ENCODE data around the gene LGMN.

DNA sequence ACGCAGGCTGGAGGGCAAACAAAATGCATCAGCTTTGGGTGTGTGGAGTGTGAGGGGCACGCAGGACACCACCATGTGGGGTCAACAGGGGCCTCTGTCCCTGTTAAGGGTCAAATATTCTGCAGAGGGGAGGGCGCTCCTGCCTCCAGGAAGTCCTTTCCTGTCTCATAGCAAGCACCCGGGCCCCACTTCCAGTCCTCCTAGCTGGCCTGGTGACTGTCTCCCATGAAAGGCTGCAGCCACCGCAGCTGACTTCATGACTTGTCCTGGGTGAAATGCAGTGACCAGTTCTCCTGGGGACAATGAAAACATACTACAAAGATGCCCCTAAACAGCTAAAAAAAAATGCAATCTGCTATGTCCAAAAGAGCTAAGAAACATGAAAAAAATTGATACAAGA, 53.6 kb downstream of the LGMN start:
- TF ChIP-seq, protein P1, sequence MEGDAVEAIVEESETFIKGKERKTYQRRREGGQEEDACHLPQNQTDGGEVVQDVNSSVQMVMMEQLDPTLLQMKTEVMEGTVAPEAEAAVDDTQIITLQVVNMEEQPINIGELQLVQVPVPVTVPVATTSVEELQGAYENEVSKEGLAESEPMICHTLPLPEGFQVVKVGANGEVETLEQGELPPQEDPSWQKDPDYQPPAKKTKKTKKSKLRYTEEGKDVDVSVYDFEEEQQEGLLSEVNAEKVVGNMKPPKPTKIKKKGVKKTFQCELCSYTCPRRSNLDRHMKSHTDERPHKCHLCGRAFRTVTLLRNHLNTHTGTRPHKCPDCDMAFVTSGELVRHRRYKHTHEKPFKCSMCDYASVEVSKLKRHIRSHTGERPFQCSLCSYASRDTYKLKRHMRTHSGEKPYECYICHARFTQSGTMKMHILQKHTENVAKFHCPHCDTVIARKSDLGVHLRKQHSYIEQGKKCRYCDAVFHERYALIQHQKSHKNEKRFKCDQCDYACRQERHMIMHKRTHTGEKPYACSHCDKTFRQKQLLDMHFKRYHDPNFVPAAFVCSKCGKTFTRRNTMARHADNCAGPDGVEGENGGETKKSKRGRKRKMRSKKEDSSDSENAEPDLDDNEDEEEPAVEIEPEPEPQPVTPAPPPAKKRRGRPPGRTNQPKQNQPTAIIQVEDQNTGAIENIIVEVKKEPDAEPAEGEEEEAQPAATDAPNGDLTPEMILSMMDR (conservative IDR thresholded peaks at IDR 0.05; ENCODE audit: low read depth in 2 of 2) = no peak
- no peak for TF ChIP-seq ZNF114 (CRISPR knock-in tag; IDR thresholded peaks at IDR 0.05)
- no peak for TF ChIP-seq EZH2phosphoT487 (IDR thresholded peaks at IDR 0.05; ENCODE audit: unreplicated experiment)
- no peak for TF ChIP-seq CREB1 (CRISPR knock-in tag; IDR thresholded peaks at IDR 0.05; ENCODE audit: low read depth)
- TF ChIP-seq, protein P2, sequence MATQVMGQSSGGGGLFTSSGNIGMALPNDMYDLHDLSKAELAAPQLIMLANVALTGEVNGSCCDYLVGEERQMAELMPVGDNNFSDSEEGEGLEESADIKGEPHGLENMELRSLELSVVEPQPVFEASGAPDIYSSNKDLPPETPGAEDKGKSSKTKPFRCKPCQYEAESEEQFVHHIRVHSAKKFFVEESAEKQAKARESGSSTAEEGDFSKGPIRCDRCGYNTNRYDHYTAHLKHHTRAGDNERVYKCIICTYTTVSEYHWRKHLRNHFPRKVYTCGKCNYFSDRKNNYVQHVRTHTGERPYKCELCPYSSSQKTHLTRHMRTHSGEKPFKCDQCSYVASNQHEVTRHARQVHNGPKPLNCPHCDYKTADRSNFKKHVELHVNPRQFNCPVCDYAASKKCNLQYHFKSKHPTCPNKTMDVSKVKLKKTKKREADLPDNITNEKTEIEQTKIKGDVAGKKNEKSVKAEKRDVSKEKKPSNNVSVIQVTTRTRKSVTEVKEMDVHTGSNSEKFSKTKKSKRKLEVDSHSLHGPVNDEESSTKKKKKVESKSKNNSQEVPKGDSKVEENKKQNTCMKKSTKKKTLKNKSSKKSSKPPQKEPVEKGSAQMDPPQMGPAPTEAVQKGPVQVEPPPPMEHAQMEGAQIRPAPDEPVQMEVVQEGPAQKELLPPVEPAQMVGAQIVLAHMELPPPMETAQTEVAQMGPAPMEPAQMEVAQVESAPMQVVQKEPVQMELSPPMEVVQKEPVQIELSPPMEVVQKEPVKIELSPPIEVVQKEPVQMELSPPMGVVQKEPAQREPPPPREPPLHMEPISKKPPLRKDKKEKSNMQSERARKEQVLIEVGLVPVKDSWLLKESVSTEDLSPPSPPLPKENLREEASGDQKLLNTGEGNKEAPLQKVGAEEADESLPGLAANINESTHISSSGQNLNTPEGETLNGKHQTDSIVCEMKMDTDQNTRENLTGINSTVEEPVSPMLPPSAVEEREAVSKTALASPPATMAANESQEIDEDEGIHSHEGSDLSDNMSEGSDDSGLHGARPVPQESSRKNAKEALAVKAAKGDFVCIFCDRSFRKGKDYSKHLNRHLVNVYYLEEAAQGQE (IDR thresholded peaks at IDR 0.05; ENCODE audit: unreplicated experiment) = no peak
- no peak for TF ChIP-seq JUNB (IDR thresholded peaks at IDR 0.05; ENCODE audit: unreplicated experiment)

Measured in GM23338 (cell line).